RWPE2 (cell line): ENCODE measurements around the gene EME2.

ENCODE experiments used
- ATAC-seq: fragments of 200-7000 bp; cut with Tn5 transposase; 3 replicates; pipeline ENCODE4 v1.9.1; 2021; ENCODE audit warnings: low read depth
- DNase-seq: peaks from one replicate; pipeline ENCODE4 v3.0.0-alpha.2; 2020; ENCODE audit warnings: low spot score
- H3K27ac ChIP-seq: fragments of 450-650 bp; 2 replicates; pipeline ENCODE4 v1.5.1; 2017; ENCODE audit warnings: mild to moderate bottlenecking; ENCODE audit not compliant: poor library complexity, severe bottlenecking
- H3K27me3 ChIP-seq: fragments of 250-450 bp; sonication (Bioruptor Pico); 2 replicates; pipeline ENCODE4 v1.5.1; 2021; ENCODE audit warnings: mild to moderate bottlenecking, moderate library complexity; ENCODE audit not compliant: insufficient read depth, poor library complexity, severe bottlenecking
- H3K36me3 ChIP-seq: fragments of 250-450 bp; sonication (Bioruptor Pico); 2 replicates; pipeline ENCODE4 v1.5.1; 2020; ENCODE audit warnings: low read depth, mild to moderate bottlenecking, moderate library complexity
- H3K4me1 ChIP-seq: fragments of 250-450 bp; sonication (Bioruptor Pico); 2 replicates; pipeline ENCODE4 v1.5.1; 2021; ENCODE audit warnings: mild to moderate bottlenecking, moderate library complexity; ENCODE audit not compliant: insufficient read depth, poor library complexity, severe bottlenecking
- H3K4me3 ChIP-seq: fragments of 250-450 bp; sonication (Bioruptor Pico); 2 replicates; pipeline ENCODE4 v1.5.1; 2021; ENCODE audit warnings: mild to moderate bottlenecking, moderate library complexity; ENCODE audit not compliant: severe bottlenecking
- H3K9me3 ChIP-seq: fragments of 250-450 bp; sonication (Bioruptor Pico); 2 replicates; pipeline ENCODE4 v1.5.1; 2021; ENCODE audit warnings: mild to moderate bottlenecking, moderate library complexity; ENCODE audit not compliant: severe bottlenecking
- TF ChIP-seq, protein P1 (sequence below): fragments of 450-650 bp; IDR thresholded peaks from one replicate; pipeline ENCODE4 v1.5.1; 2017; ENCODE audit warnings: mild to moderate bottlenecking, moderate library complexity; ENCODE audit not compliant: poor library complexity, severe bottlenecking

EME2 gene

DNA sequence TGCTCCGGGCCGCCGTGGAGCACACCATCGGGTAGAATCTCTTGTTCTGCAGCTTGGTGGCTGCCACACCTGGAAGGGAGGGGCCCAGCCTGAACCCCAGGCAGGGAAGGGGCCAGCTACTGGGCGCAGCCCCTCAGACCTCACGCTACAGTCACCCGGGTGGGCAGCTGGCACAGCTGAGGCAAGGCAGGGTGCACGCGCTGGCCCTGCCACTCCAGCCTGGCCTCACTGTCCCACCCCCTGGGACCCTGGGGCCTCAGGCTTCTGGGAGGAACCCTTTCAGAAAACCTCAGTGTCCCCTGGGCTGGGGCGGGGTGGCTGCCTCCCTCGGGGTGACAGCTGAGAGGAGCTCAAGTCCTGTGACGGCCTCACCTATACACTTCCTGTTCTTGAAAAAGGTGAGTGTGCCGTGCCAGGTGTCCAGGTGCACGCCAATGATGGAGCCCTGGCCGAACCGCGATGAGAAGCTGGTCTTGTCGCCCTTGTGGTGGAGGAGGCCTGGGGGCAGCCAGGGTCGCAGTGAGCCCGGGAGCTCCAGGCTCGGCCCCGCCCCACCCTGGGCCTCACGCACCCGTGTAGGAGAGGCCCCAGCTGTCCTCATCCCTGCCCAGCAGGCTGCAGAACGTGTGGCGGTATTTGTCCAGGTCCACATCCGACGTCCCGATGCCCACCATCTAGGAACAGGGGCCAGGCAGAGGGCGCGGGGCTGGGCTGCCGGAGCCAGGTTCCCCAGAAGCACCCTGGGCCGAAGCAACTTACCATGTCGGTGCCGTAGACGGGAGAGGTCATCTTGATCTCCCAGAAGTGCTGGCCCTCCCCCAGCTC is 5.0 kb downstream of the EME2 start:
- Histone ChIP-seq H3K9me3 (no peaks in the 10 kb centered on the region), H3K4me3 (no peak overlapping the region), H3K27ac (no peak overlapping the region), H3K36me3 (peaks cover 29% of the 10 kb centered on the region), H3K27me3 (no peaks in the 10 kb centered on the region), H3K4me1 (no peaks in the 10 kb centered on the region)
- DNase-seq, result no peak
- TF ChIP-seq, protein P1, sequence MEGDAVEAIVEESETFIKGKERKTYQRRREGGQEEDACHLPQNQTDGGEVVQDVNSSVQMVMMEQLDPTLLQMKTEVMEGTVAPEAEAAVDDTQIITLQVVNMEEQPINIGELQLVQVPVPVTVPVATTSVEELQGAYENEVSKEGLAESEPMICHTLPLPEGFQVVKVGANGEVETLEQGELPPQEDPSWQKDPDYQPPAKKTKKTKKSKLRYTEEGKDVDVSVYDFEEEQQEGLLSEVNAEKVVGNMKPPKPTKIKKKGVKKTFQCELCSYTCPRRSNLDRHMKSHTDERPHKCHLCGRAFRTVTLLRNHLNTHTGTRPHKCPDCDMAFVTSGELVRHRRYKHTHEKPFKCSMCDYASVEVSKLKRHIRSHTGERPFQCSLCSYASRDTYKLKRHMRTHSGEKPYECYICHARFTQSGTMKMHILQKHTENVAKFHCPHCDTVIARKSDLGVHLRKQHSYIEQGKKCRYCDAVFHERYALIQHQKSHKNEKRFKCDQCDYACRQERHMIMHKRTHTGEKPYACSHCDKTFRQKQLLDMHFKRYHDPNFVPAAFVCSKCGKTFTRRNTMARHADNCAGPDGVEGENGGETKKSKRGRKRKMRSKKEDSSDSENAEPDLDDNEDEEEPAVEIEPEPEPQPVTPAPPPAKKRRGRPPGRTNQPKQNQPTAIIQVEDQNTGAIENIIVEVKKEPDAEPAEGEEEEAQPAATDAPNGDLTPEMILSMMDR, result no peak
- ATAC-seq, result no peak

GRCh38 chr16:1778200-1779179 is 5.9 kb downstream of the EME2 start:
- Histone ChIP-seq H3K4me3 (no peak overlapping the region), H3K9me3 (no peaks in the 10 kb centered on the region), H3K27me3 (no peaks in the 10 kb centered on the region), H3K36me3 (peaks cover 29% of the 10 kb centered on the region), H3K27ac (no peak overlapping the region), H3K4me1 (no peaks in the 10 kb centered on the region)
- TF ChIP-seq, protein P1, result no peak
- no peak for DNase-seq
- no peak for ATAC-seq

GRCh38 chr16:1779234-1779701 is 6.7 kb downstream of the EME2 start:
- ATAC-seq (no peak), DNase-seq (no peak)
- no peaks in the 10 kb centered on the region for H3K9me3 ChIP-seq
- H3K4me3 ChIP-seq, result no peak overlapping the region
- H3K4me1 ChIP-seq, result peaks cover 4% of the 10 kb centered on the region
- H3K27ac ChIP-seq, result no peak overlapping the region
- H3K27me3 ChIP-seq, result no peaks in the 10 kb centered on the region
- H3K36me3 ChIP-seq, result peaks cover 33% of the 10 kb centered on the region
- TF ChIP-seq, protein P1, result no peak

DNA sequence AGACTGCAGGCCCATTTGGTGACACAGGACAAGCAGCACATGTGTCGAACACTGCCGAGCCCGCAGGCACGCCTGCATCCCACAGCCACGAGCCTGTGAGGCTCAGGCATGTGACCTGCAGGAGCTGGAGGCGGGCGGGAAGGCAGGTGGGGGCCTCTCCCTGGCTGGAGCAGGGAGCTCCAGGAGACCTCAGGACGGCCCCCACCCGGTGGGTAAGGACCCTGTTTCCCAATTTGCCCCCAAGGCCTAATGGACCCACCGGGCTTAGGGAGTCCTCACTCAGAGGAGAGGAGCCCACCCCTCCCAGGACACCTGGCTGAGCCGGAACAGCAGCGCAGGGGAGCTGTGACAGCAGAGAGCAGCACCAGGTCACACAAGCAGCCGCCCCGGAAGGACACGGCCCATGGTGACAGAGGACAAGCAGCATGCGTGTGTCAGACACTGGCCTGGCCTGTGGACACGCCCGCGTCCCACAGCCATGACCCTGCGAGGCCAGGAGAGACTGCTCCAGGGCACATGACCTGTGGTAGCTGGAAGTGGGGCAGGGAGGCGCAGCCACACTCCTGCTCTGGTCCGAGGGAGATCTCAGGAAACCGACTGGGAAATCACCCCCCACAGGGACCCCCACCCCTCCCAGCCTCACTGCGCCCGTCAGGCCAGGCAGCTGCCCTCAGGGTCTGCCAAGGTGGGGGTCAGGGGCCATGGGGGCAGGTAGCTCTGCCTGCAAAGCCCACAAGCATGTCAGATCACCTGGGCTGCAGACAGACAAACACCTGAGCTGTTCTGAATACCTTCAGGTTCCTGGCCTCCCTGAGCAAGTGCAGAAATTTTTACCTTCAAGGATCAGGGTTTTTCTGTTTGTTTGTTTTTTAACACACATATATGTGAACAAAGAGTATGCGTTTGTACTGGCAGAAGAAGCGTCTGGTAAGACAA is 7.4 kb downstream of the EME2 start:
- Histone ChIP-seq H3K4me3 (no peak overlapping the region), H3K9me3 (no peaks in the 10 kb centered on the region), H3K36me3 (peaks cover 35% of the 10 kb centered on the region), H3K27ac (peak overlapping the region; percentile 45), H3K27me3 (no peaks in the 10 kb centered on the region), H3K4me1 (peaks cover 6% of the 10 kb centered on the region)
- DNase-seq, result no peak
- no peak for ATAC-seq
- TF ChIP-seq, protein P1, result no peak
